ENCODE measurements around the gene PIM3.
"Not testable (repeated sequence)": the region's sequence is repeated elsewhere in the genome, so short reads cannot be mapped to it uniquely, and the experiment has no call there.

The PIM3 gene

GRCh38 chr22:49944399-49944891 is 16.1 kb upstream of the PIM3 start:
- peak; percentile 29 to 63 for ATAC-seq (replicated peaks)
- H3K9me3 Mint-ChIP-seq, result no peaks in the 10 kb centered on the region
- peak overlapping the region; percentile 78 for H3K4me3 Mint-ChIP-seq
- no peak for DNase-seq
- H3K27ac Mint-ChIP-seq, result peak overlapping the region; percentile 89
- H3K27me3 Mint-ChIP-seq, result no peaks in the 10 kb centered on the region
- H3K36me3 Mint-ChIP-seq, result peaks cover 0 to 6% of the 10 kb centered on the region in 2 donors
- H3K4me1 Mint-ChIP-seq, result peaks cover 2 to 35% of the 10 kb centered on the region in 2 donors

- H3K36me3 Mint-ChIP-seq; H3K4me3 Mint-ChIP-seq; H3K27me3 Mint-ChIP-seq; ATAC-seq (replicated peaks); DNase-seq; H3K9me3 Mint-ChIP-seq: not testable (repeated sequence)
- Mint-ChIP-seq H3K4me1 (peaks cover 2 to 39% of the 10 kb centered on the region in 2 donors), H3K27ac (peak overlapping the region; percentile 91)
These were observed 15.4 kb upstream of the PIM3 start for GRCh38 chr22:49945042-49945794.

GRCh38 chr22:49946612-49947295 is 13.8 kb upstream of the PIM3 start:
- ATAC-seq (replicated peaks), result no peak
- DNase-seq, result no peak
- no peaks in the 10 kb centered on the region for H3K36me3 Mint-ChIP-seq
- peak overlapping the region in 1 of 2 donors; percentile 16 for H3K4me3 Mint-ChIP-seq
- peaks cover 0 to 38% of the 10 kb centered on the region in 2 donors for H3K4me1 Mint-ChIP-seq
- no peaks in the 10 kb centered on the region for H3K9me3 Mint-ChIP-seq
- peak overlapping the region; percentile 37 for H3K27ac Mint-ChIP-seq
- no peaks in the 10 kb centered on the region for H3K27me3 Mint-ChIP-seq

GRCh38 chr22:49947296-49947622 is 13.3 kb upstream of the PIM3 start:
- no peak for ATAC-seq (replicated peaks)
- Mint-ChIP-seq H3K27ac (no peak overlapping the region), H3K4me1 (peaks cover 0 to 43% of the 10 kb centered on the region in 2 donors), H3K36me3 (no peaks in the 10 kb centered on the region), H3K4me3 (no peak overlapping the region), H3K27me3 (no peaks in the 10 kb centered on the region), H3K9me3 (no peaks in the 10 kb centered on the region)
- DNase-seq, result no peak

GRCh38 chr22:49948116-49948957 is 12.2 kb upstream of the PIM3 start:
- DNase-seq (no peak), ATAC-seq (replicated peaks) (no peak)
- no peak overlapping the region for H3K4me3 Mint-ChIP-seq
- H3K27ac Mint-ChIP-seq, result no peak overlapping the region
- H3K27me3 Mint-ChIP-seq, result no peaks in the 10 kb centered on the region
- H3K36me3 Mint-ChIP-seq, result no peaks in the 10 kb centered on the region
- H3K4me1 Mint-ChIP-seq, result peaks cover under 1 to 53% of the 10 kb centered on the region in 2 donors
- no peaks in the 10 kb centered on the region for H3K9me3 Mint-ChIP-seq

GRCh38 chr22:49948958-49949913 is 11.3 kb upstream of the PIM3 start:
- Mint-ChIP-seq H3K27me3 (no peaks in the 10 kb centered on the region), H3K4me1 (peaks cover 3 to 49% of the 10 kb centered on the region in 2 donors), H3K9me3 (no peaks in the 10 kb centered on the region), H3K4me3 (no peak overlapping the region), H3K27ac (no peak overlapping the region), H3K36me3 (no peaks in the 10 kb centered on the region)
- ATAC-seq (replicated peaks) (no peak), DNase-seq (no peak)

GRCh38 chr22:49949914-49950292 is 10.7 kb upstream of the PIM3 start:
- ATAC-seq (replicated peaks), result no peak
- no peak for DNase-seq
- H3K4me3 Mint-ChIP-seq, result no peak overlapping the region
- no peaks in the 10 kb centered on the region for H3K36me3 Mint-ChIP-seq
- H3K27ac Mint-ChIP-seq, result no peak overlapping the region
- no peaks in the 10 kb centered on the region for H3K27me3 Mint-ChIP-seq
- H3K9me3 Mint-ChIP-seq, result no peaks in the 10 kb centered on the region
- peaks cover 3 to 49% of the 10 kb centered on the region in 2 donors for H3K4me1 Mint-ChIP-seq

- Mint-ChIP-seq H3K36me3 (no peaks in the 10 kb centered on the region), H3K9me3 (no peaks in the 10 kb centered on the region), H3K27ac (peak overlapping the region; percentile 42), H3K27me3 (no peaks in the 10 kb centered on the region), H3K4me3 (no peak overlapping the region), H3K4me1 (peaks cover 6 to 51% of the 10 kb centered on the region in 2 donors)
- ATAC-seq (replicated peaks), result no peak
- DNase-seq, result no peak
These were observed 10.1 kb upstream of the PIM3 start for GRCh38 chr22:49950396-49950994.

- H3K27me3 Mint-ChIP-seq, result no peaks in the 10 kb centered on the region
- ATAC-seq (replicated peaks) (peak; percentile 47 to 56), DNase-seq (no peak)
- no peaks in the 10 kb centered on the region for H3K9me3 Mint-ChIP-seq
- peak overlapping the region; percentile 42 for H3K27ac Mint-ChIP-seq
- H3K4me1 Mint-ChIP-seq, result peaks cover 6 to 45% of the 10 kb centered on the region in 2 donors
- H3K4me3 Mint-ChIP-seq, result no peak overlapping the region
- H3K36me3 Mint-ChIP-seq, result no peaks in the 10 kb centered on the region
These were observed 9.4 kb upstream of the PIM3 start for GRCh38 chr22:49951000-49951677.

GRCh38 chr22:49951678-49951985 is 8.9 kb upstream of the PIM3 start:
- no peak for ATAC-seq (replicated peaks)
- H3K36me3 Mint-ChIP-seq, result no peaks in the 10 kb centered on the region

GRCh38 chr22:49951986-49952896 is 8.3 kb upstream of the PIM3 start:
- no peak overlapping the region for H3K4me3 Mint-ChIP-seq
- no peak for DNase-seq
- peak overlapping the region; percentile 79 for H3K27ac Mint-ChIP-seq
- no peaks in the 10 kb centered on the region for H3K27me3 Mint-ChIP-seq
- H3K4me1 Mint-ChIP-seq, result peaks cover 10 to 46% of the 10 kb centered on the region in 2 donors
- no peak for ATAC-seq (replicated peaks)
- H3K9me3 Mint-ChIP-seq, result no peaks in the 10 kb centered on the region
- no peaks in the 10 kb centered on the region for H3K36me3 Mint-ChIP-seq

More at GRCh38 chr22:49951678-49951985, 8.9 kb upstream of the PIM3 start:
- Mint-ChIP-seq H3K4me1 (peaks cover 8 to 44% of the 10 kb centered on the region in 2 donors), H3K9me3 (no peaks in the 10 kb centered on the region), H3K27me3 (no peaks in the 10 kb centered on the region), H3K4me3 (no peak overlapping the region), H3K27ac (no peak overlapping the region)
- no peak for DNase-seq

- DNase-seq, result no peak
- peak; percentile 14 to 24 for ATAC-seq (replicated peaks)
- Mint-ChIP-seq H3K4me1 (peaks cover 13 to 46% of the 10 kb centered on the region in 2 donors), H3K36me3 (no peaks in the 10 kb centered on the region), H3K4me3 (peak overlapping the region in 1 of 2 donors; percentile 28), H3K9me3 (no peaks in the 10 kb centered on the region), H3K27ac (no peak overlapping the region), H3K27me3 (no peaks in the 10 kb centered on the region)
These were observed 7.4 kb upstream of the PIM3 start for GRCh38 chr22:49953027-49953679.

Measured in stimulated activated naive B cell treated with anti-CD40 and anti-IgM and Interleukin-4, amounts not matched to agents 10 μg/mL and 1 μg/mL and 100 μg/mL, for 72 hours (primary cell).